Fibroblast of skin of left quadriceps (primary cell): Measurements from ENCODE around the gene SSUH2.
"Not testable (repeated sequence)": the region's sequence is repeated elsewhere in the genome, so short reads cannot be mapped to it uniquely, and the experiment has no call there.

Experiments
- DNase-seq, 2 experiments: peaks; one replicate each; pipeline ENCODE4 v3.0.0-alpha.2; 2013; ENCODE audit warnings: low read depth in 2 of 2

Gene SSUH2

DNA sequence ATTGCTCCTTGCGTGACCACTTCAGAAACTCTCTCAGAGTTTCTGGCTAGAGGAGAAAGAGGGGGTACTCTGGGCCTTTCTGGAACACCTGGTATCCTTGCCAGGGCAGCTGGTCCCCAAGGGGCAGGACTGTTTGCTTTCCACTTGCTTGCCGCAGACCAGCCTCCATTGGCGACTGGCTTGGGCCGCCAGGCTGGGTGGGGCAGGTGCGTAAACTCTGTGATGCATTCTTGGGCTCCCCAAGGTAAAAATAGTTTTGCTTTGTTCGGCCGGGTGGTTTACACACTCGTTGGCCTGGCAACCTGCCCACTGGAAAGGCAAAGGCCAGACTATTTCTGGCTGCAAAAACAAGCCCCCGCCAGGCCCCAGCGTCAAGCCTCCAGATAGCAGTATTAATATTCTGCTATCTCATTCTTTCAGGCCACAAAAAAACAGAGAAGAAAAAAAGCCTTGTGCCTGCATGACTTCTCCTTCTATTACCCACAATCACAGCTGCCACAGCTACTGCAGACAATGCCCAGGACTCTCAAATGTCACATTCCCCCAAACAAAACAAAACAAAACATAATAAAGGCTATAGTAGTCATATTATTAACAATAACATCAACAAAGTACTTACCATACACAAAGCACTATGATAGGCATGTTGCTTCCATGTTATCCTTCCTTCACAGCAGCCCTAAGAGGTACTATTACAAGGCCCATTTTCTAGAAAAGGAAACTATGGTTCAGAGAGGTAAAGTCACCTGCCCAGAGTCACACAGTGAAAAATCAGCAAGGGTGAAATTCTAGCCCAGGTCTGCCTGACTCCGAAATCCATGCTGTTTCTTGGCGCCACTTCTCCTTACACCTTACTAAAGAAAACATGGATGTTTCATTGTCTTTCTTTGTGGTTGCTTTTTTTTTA lies 14.0 kb upstream of the SSUH2 start:
- peak in 1 of 2 experiments; percentile 17 for DNase-seq

DNA sequence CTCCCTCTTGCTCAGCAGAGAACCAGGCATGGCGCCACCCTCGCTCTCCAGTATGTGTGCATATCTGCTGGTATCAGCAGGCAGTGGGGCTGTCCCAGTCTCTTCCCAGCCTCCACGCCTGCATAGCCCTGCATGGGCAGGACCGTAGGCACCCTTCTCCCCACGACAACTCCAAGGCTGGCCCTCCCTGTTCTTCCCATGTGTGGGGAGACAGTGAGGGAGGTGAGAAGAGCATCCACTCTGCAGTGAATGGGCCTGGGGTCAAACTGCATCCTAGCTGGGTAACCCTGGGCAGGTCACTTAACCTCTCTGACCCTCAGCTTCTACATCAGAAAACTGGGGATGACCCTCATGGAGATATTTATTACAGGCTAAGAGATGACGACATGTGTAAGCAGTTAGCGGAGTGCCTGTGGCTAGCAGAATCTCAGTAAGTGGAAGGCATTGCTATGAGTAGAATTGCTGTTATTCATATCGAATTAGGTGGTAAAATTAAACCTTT lies 13.3 kb upstream of the SSUH2 start:
- DNase-seq, result no peak

DNA sequence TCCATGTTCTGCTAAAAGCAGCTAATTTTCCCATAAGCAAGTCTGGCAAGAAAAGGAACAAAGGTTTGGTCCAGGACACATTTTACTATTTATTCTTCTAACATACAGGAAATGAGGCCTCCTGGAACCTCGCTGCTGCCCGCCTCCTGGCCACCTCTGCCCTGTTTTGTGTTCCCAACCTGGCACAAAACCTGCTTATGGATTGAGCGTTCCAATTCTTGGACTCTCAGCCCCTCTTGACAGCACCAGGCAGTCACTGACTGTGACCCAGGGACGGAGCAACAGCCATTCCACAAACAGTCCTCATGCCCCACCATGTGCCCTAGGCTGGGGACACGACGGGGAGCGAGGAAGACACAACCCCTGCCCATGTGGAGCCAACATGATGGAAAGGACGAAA lies 11.6 kb upstream of the SSUH2 start:
- DNase-seq, result no peak

DNA sequence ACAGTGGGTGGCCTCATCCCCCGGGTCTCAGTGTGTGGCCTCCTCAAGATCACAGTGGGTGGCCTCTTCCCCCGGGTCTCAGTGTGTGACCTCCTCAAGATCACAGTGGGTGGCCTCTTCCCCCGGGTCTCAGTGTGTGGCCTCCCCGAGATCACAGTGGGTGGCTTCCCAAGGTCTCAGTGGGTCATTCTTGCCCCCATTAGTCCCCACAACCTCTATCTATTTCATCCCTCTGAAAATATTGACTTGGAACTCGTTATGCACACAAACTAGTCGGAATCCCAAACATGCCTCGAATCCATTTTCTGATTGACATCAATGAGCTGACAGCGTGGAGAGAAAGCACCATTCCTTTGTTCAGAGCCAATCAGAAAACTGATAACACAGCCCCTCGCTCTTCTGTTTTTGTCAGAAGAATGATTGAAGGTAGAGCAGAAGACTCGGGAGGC lies 10.8 kb upstream of the SSUH2 start:
- DNase-seq, result no peak

DNA sequence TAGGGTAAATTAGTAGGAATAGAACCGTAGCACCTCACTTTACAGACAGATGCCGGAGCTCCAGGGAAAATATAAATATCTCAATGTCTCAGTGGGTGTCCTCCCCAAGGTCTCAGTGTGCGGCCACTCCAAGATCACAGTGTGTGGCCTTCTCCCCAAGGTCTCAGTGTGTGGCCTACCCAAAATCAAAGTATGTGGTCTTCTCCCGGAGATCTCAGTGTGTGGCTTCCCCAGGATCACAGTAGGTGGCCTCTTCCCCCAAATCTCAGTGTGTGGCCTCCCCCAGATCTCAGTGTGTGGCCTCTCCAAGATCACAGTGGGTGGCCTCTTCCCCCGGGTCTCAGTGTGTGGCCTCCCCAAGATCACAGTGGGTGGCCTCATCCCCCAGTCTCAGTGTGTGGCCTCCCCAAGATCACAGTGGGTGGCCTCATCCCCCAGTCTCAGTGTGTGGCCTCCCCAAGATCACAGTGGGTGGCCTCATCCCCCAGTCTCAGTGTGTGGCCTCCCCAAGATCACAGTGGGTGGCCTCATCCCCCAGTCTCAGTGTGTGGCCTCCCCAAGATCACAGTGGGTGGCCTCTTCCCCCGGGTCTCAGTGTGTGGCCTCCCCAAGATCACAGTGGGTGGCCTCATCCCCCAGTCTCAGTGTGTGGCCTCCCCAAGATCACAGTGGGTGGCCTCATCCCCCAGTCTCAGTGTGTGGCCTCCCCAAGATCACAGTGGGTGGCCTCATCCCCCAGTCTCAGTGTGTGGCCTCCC lies 10.2 kb upstream of the SSUH2 start:
- not testable (repeated sequence) for DNase-seq

DNA sequence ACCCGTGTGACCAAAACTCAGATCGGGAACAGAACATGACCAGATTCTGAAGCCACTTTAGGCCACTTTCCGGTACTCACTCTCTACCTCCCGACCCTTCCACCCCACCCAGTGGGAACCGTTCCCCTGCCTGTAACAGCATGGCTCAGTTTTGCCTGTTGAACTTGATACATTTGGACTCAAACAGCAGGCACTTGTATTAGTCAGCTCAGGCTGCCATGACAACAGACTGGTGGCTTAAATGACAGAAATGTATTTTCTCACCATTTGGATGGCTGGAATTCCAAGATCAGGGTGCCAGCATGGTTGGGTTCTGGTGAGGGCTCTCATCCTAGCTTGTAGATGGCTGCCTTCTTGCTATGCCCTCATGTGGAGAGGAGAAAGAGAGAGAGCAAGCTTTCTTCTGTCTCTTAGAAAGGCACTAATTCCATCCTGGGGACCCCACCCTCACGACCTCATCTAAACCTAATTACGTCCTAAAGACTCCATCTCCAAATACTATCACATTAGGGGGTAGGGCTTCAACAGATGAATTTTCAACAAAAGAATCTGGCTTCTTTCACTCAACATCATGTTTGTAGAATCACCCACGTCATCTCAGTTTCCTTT lies 9.3 kb upstream of the SSUH2 start:
- DNase-seq, result no peak

DNA sequence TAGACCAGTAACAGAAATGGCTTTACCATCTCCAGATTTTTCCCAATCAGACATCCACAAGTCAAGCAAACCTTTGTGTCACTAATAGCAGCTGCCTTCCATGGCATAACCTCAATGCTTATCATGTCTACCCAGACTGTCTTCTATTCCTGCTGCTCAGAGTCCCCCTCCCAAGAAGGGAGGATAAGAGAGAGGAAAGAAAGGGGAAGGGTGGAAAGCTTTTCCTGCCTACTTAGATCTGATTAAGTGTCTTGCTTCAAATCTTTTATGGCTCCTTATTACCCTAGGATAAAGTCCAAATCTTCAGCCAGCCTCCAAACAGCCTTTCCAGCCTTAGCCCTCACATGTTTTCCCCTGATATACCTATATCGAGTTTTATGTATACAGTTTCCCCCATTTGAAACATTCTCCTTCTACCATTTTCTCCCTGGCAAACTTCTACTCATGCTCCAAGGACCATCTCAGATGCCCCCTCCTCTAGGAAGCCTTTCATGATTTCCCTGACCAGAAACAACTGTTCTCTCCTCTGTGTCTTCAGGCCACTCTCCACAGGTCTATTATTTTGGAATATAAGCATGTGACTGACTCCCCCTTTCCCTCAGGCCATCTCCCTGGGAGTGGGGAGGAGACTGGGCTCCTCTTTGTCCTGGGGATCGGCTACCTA lies 7.9 kb upstream of the SSUH2 start:
- DNase-seq, result no peak

DNA sequence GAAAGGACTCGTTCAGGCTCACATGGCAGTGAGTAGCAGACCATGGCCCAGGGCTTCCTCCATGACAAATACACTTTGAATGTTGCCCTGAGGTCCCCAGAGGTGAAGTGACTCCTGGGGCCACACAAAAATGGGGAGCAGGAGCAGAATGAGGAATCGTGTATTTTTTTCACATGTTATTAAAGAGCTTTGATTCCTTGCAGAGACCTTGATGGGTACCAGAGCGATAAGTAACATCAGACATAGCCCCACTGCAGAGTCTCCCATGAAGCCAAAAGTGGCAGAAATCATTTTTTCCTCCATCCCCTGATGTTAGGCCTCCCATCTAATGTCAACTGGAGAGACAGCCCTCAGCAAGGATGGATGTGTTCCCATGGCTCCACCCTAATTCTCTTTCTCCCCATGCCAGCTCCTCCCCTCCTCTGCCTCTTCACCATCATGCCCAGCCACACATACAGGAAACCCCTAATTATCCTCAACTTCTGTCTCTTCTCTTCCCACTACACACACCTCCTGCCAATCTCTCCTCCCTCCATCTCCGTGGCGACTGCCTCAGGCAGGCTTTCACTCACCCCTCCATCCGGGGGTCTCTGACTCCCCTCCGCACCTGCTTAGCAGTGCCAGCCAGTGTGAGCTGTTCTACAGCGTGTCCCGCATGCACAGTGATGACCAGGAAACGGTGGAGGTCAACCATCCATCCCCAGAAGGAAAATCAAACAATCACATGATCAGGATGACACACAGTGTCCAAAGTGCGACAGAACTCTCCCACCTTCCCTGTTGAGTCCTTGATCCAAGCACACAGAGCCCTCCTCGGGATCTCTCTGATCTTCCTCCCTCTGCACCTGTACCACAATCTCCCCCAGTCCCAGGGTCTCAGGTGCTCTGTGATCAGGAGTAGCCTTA lies 7.1 kb upstream of the SSUH2 start:
- DNase-seq, result no peak

DNA sequence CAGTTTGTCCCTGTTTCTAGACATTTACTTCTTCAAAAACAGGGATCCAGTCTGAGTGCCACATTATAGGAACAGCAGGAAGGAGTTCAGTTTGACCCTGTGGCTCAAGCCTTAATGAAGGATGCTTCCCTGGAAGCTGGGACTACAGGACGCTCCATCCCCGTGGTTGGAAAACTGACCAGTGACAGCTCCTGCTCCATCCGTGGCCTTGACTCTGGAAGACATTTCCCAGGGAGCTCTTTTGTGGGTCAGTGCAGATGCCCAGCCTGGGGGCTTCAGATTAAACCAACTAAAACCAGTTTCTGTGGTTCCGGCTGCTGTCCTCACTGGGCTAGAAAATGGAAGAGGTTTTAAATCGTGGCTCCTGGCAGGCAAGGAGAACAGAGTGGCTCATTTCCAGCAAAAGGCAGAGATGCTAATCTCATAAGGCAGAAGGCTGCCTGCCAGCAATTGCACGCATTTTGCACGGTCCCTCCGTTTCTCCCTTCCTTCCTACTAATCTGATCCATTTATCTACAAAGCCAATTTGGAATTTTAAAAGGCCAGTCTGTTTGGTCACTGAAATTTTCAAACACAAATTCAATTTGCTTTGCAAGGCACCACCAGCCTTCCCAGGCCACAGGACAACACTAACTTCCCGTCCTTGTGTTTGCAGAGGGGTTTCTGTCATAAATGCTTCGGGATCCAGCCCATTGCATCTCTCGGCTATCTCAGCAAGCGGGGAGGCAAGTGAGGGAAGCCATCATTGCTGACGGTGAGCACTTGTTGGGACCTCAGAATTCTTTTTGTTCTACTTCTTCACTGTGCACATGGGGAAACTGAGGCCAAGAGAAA lies 6.2 kb upstream of the SSUH2 start:
- DNase-seq, result no peak

DNA sequence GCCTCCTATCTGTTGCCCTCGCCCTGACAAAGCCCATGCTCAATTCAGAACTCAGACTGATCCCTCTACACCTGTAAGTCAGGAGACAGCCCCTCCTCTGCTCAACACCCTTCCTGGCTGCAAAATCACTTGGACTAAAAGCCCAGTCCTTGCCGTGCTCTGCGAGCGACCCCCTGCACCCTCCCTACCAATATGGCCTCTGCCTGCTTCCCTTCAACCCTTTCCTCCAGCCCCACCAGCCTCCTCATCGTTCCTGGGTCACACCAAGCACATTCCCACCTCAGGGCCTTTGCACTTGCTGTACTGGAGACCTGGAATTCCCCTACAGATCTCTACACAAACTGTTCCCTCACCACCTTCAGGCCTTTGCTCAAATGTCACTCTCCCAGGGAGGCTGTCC lies 5.2 kb upstream of the SSUH2 start:
- no peak for DNase-seq

DNA sequence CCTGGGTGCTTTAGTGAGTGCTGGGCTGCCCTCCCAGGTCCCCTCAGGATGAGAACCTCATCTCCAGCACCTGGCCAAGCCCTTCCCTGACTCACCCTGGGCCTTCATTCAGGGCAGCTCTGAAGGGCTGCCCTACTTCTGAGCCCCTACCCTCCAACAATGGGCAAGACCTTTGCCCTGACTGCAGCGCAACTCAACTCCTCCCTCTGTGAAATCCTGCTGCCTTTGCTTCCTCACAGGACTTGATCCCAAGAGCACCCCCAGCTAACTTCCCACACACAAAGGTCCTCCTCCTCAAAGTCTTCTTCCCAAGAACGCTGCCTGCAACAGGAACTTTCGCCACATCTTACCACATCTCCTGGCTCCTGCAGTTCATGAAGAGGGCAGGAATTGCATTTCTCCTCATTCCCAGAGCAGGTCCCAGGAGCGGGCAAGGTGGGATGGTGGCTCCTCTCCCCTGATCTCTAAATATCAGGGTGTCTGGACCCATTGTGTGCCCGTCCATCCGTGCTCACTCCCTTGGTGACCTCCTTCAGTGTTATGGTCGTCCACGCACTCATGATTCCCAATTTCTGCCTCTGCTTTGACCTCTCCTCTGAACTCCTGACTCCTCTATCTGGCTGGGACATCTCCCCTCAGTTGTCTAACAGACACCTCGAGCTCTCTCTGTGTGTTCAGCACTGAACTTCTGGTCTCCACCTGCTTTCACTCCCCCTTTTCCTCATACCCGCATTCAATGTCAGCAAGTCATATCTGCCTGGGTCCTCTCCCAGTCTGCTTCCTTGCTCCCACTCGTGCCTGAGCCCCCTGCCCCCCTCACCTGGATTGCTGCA lies 4.5 kb upstream of the SSUH2 start:
- no peak for DNase-seq

DNA sequence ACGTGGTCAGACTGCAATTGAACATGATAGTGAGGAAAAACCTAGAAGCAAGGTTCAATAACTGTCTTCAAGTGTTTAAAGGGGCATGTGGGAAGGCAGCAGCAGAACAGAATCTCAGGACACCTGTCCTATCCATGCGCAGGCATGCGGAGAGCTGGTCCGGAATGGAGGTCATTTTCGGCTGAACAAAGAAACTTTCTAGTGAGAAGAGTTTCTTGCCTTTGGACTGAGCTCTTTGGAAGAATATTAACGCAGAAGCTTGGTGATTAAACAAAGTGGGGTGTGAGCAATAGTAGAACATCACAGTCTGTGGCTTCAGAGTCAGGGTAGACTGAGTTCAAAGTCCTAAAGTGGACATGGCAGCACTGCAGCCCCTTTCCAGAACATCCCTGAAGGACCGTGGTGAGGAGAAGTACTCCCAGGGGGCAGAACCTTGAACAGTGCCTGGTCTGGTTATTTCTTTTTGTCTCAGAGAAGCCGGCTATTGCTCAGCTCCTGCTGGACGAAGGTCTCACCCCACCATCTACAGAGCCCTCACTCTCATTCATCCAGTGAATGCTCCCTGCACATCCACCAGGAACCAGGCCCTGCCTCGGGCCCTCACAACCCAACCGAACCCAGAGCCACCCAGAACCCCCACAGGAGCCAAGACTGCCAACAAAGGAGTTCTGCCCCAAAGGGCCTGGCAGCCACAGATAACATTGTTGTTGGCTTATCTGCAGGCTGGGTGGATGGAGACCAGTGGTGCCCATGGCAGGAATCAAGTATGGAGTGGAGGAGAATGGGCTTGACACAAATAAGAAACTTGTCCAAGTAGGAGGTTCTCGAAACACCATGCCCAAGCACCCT lies 2.8 kb upstream of the SSUH2 start:
- DNase-seq, result no peak

DNA sequence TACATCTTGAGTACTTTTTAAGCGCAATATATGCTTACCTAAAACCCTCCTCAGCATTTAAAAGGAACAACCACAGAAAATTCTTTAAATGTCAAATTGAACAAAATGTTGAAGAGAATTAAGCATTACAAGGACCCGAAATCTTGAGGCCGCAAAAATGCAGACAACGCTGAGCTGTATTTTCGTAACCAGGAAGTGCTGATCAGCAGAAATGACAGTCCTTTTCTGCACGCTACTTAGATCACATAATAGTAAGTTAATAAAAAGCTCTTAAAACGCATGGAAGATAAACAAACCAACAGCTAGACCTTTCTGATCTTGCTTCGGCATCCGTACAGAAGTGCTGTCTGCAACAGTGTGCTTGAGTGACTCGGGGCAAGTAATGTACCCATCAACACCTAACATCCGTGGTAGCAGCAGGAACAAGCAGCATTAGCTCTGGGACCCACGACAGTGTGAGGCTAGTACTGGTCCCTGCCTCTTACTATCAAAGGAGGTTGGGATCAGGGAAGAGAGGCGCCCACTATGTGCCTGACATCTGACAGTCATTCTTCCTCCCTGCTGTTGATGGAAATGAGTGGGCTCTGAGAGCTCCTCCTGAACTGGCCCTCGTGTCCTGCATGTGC lies 1.8 kb upstream of the SSUH2 start:
- no peak for DNase-seq

DNA sequence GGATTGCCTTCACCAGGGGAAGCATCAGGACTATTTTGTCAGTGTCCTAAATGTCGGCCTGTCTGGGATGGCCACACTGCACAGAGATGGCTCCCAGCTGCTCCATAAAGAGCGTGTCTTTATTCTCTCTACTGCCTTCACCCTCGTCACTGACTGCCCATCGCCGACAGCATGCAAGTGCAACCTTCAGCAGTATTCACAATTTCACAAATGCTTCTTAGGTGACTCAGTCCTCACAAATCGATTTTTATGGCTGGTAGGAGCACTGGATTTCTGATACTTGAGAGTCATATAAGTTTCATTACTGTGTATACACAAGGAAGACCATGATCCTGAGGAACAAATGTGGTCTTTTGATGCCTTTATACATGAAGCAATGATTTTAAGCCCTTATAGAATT lies 1.1 kb upstream of the SSUH2 start:
- no peak for DNase-seq

DNA sequence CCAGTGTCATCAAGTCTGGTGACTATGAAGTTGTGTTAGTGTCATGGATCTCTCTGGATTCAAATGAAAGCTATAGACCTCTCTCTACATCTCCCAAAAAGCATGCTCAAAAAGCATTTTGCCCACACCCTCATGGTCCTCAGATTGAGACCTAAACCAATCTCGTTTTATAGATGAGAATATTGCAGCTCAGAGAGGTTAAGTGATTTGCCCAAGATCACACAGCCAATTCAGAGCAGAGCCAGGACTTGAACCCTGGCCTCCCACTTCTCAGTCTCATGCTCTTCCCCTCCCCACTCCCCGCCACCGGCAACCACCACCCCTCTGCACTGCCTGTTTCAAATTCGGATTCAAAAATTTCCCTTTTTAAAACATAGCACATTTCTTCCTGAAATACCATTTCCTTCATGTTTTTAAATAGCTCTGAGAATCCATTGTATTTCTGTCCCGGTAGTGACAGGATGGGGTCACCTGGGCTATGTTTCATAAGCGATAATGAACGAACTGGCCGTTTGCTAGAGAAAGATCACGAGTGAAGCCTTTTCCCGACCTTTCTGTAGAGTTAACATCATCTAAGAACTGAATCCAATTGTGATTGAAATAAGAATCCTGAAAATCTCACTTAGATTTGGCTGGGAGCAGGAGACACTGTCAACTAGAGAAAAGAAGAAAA lies 769 bp downstream of the SSUH2 start:
- DNase-seq, result no peak

DNA sequence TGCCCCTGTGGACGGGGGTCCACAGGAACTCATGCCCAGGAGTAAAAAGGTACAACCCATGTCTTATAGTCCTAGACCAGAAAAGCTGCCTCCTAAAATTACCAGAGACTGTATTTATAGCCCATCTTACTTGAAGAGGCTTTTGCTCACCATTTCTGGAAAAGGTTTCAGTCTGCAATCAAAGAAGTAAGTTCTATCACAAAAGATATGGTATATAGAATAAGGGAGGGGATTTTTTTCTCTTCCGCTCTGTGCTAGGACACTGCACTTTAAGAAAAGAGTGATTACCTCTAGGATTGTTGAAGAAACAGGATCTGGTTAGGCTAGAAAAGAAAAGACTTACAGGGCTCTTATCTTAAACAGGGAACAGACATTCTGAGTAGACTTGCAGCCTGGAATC lies 2.6 kb downstream of the SSUH2 start:
- DNase-seq, result no peak

DNA sequence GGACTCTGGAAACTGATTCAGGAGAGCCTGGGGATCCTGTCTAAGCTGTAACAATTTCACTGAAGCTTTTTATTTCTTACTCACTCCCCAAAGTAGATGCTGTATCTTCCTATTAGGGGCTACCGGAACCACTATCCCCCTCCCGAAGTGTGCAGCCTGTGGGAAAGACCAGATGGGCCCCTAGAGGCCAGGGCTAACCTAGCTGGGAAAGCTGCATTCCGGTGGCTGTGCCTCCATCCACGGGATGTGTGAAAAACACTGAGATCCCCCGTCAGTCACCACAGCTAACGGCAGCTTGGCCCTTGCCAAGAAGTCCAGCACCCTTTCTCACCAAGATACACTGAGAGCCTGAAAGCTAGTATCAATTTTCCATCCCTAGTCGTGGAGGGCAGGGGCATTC lies 3.1 kb downstream of the SSUH2 start:
- DNase-seq, result no peak
